ENCODE results near the gene BMPR1A.

DNA sequence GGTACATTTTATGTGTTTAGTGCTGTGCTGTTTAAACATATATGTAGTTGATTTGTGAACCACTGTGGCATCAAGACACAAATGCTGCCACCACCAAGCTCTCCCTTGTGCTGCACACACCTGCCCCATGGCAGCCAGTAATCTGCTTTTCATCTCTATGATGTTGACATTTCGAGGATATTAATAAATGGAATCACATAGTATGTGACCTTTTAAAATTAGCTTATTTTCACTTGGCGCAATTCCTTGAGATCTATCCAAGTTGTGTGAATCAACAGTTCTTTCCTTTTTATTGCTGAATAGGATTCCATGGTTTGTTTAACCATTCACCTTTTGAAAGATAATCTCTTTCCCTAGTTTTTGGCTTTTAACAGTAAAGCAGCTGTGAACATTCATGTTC lies 73.1 kb downstream of the BMPR1A start:
- TF ChIP-seq REST (IDR thresholded peaks at IDR 0.05) (no peak), CTCF (IDR thresholded peaks at IDR 0.05; ENCODE audit: low read depth, low read length, missing input control) (no peak), GABPA (IDR thresholded peaks at IDR 0.05 in 1 of 2, conservative IDR thresholded peaks at IDR 0.05 in 1 of 2) (no peak), RXRA (IDR thresholded peaks at IDR 0.05) (no peak), TAF1 (conservative IDR thresholded peaks at IDR 0.05) (no peak), YY1 (IDR thresholded peaks at IDR 0.05) (no peak)
- TF ChIP-seq, protein P1, sequence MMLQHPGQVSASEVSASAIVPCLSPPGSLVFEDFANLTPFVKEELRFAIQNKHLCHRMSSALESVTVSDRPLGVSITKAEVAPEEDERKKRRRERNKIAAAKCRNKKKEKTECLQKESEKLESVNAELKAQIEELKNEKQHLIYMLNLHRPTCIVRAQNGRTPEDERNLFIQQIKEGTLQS (IDR thresholded peaks at IDR 0.05): no peak
